B cell (primary cell): Measurements from ENCODE around the gene PTGER2. TPM values are rescaled to one million over a fixed set of nuclear protein-coding genes. Genes with fewer than 3 reads are reported as not detected.

Experiments used
- ATAC-seq: fragments of 200-7000 bp; cut with Tn5 transposase; one replicate; pipeline ENCODE4 v1.10.0; 2021; ENCODE audit warnings: low read depth, mild to moderate bottlenecking, moderate number of reproducible peaks, moderate library complexity
- CTCF ChIA-PET: fragments of 350-600 bp; sonication (Branson Sonifier 250); formaldehyde crosslinking; loops from one replicate; lab custom pipeline; 2021; ENCODE audit warnings: antibody characterized with exemption, inconsistent platforms; lab: Charles Lee
- POLR2A ChIA-PET: fragments of 350-600 bp; sonication (Branson Sonifier 250); formaldehyde crosslinking; loops from one replicate; lab custom pipeline; 2021; ENCODE audit warnings: antibody characterized with exemption; lab: Charles Lee
- DNase-seq: peaks from one replicate; pipeline ENCODE4 v3.0.0; 2013
- H2AFZ ChIP-seq: 2 replicates; pipeline ENCODE4 v1.6.1; 2012; ENCODE audit warnings: mild to moderate bottlenecking, low read depth, low read length; ENCODE audit not compliant: insufficient read depth, poor library complexity, severe bottlenecking
- H3K27ac ChIP-seq, 2 donors: 1 replicate in 1 of 2; 2 replicates in 1 of 2; pipeline ENCODE4 v1.5.1; 2012 to 2013; ENCODE audit warnings: low read length in 2 of 2, mild to moderate bottlenecking in 2 of 2, moderate library complexity in 1 of 2
- H3K27me3 ChIP-seq, 4 experiments: fragments of 200-600 bp in 1 of 4; sonication (generic) in 1 of 4; replicated peaks in 1 of 4; 1 replicate in 2 of 4; 2 replicates in 2 of 4; pipeline versions ENCODE4 v1.6.1 to v1.7.0; 2013 to 2016; ENCODE audit warnings: low read length in 3 of 4, mild to moderate bottlenecking in 2 of 4, mixed read lengths in 1 of 4, moderate library complexity in 1 of 4; ENCODE audit not compliant: insufficient read depth in 4 of 4, control insufficient read depth in 3 of 4; ENCODE audit errors: control extremely low read depth in 1 of 4
- H3K36me3 ChIP-seq, 2 experiments: replicated peaks in 1 of 2; 1 replicate in 1 of 2; 2 replicates in 1 of 2; pipeline versions ENCODE4 v1.6.1 to v1.7.1; 2013; ENCODE audit warnings: low read length in 1 of 2; ENCODE audit not compliant: insufficient read depth in 2 of 2, control insufficient read depth in 1 of 2; ENCODE audit errors: control extremely low read depth in 1 of 2, extremely low read depth in 1 of 2
- H3K4me1 ChIP-seq, 2 donors: fragments of 200-600 bp in 1 of 2; sonication (generic) in 1 of 2; 1 replicate in 1 of 2; 2 replicates in 1 of 2; pipeline versions ENCODE4 v1.5.1 to v1.6.1; 2013 to 2017; ENCODE audit warnings: low read length in 2 of 2; ENCODE audit not compliant: control insufficient read depth in 2 of 2, insufficient read depth in 2 of 2
- H3K4me2 ChIP-seq: replicated peaks from 2 replicates; pipeline ENCODE3; 2012; ENCODE audit warnings: mild to moderate bottlenecking, low read depth, low read length; ENCODE audit not compliant: poor library complexity, severe bottlenecking
- H3K4me3 ChIP-seq, 5 experiments: fragments of 200-600 bp in 1 of 5; sonication (generic) in 1 of 5; 1 replicate in 3 of 5; 2 replicates in 2 of 5; pipeline versions ENCODE4 v1.5.1 to v1.7.0; 2011 to 2016; ENCODE audit warnings: low read length in 4 of 5, mild to moderate bottlenecking in 4 of 5, low read depth in 2 of 5, control low read depth in 1 of 5, moderate library complexity in 1 of 5; ENCODE audit not compliant: insufficient read depth in 1 of 5; ENCODE audit errors: control extremely low read depth in 1 of 5, extremely low read depth in 1 of 5
- H3K79me2 ChIP-seq: fragments of 200-600 bp; sonication (generic); one replicate; pipeline ENCODE4 v1.6.0; 2016; ENCODE audit warnings: low read length; ENCODE audit not compliant: control insufficient read depth, insufficient read depth
- H3K9ac ChIP-seq: fragments of 200-600 bp; sonication (generic); 2 replicates; pipeline ENCODE4 v1.6.1; 2017; ENCODE audit warnings: mild to moderate bottlenecking, low read length, moderate library complexity
- H3K9me3 ChIP-seq, 3 donors: one replicate each; pipeline versions ENCODE4 v1.6.1 to v1.7.1; 2013; ENCODE audit warnings: low read length in 2 of 3; ENCODE audit not compliant: control insufficient read depth in 2 of 3, insufficient read depth in 1 of 3; ENCODE audit errors: control extremely low read depth in 1 of 3
- H4K20me1 ChIP-seq: 2 replicates; pipeline ENCODE4 v1.6.0; 2012; ENCODE audit warnings: mild to moderate bottlenecking, low read length; ENCODE audit not compliant: insufficient read depth, control insufficient read depth, poor library complexity, severe bottlenecking
- H3K27ac Mint-ChIP-seq: one replicate; pipeline ENCODE4 v1.8.0; 2021; ENCODE audit warnings: mixed read lengths
- H3K27me3 Mint-ChIP-seq: one replicate; pipeline ENCODE4 v1.8.0; 2021; ENCODE audit warnings: mixed read lengths
- H3K4me1 Mint-ChIP-seq: one replicate; pipeline ENCODE4 v1.8.0; 2021; ENCODE audit warnings: mixed read lengths
- H3K4me3 Mint-ChIP-seq: one replicate; pipeline ENCODE4 v1.8.0; 2021; ENCODE audit warnings: mixed read lengths
- H3K9me3 Mint-ChIP-seq: one replicate; pipeline ENCODE4 v1.8.0; 2022; ENCODE audit warnings: mixed read lengths; ENCODE audit not compliant: insufficient read depth
- EZH2 ChIP-seq: IDR thresholded peaks from 2 replicates; pipeline ENCODE4 v1.6.1; 2012; ENCODE audit warnings: borderline replicate concordance, low read depth, mild to moderate bottlenecking, moderate library complexity, low read length; ENCODE audit not compliant: insufficient read depth, poor library complexity, severe bottlenecking
- WGBS: methylation state at CpG from one replicate; pipeline ENCODE4 v1.1.5; 2013; ENCODE audit warnings: missing lambda C conversion rate; ENCODE audit not compliant: insufficient coverage; 5-methylcytosine and 5-hydroxymethylcytosine counted together
- intact Hi-C: fragments of 100-400 bp; cut with micrococcal nuclease; formaldehyde crosslinking; loops from one replicate; pipeline ENCODE4 v1.10.0; 2022
- polyA plus RNA-seq: library from polyadenylated mRNA; depleted of rRNA; stranded (reverse); fragments of >200 nt; gene quantifications from 2 replicates; pipeline ENCODE4 v1.2.3, GENCODE V29; 2012
- total RNA-seq, 2 donors: library from RNA; stranded (reverse); fragments of 120-200 nt in 1 of 2; gene quantifications; 1 replicate in 1 of 2; 2 replicates in 1 of 2; pipeline versions ENCODE4 v1.2.3 to v1.2.4, GENCODE V29; 2013 to 2022
- TF ChIP-seq, protein P1 (sequence below): fragments of 200-600 bp; IDR thresholded peaks from one replicate; pipeline ENCODE4 v1.8.0; 2022; ENCODE audit warnings: antibody characterized with exemption, mild to moderate bottlenecking

PTGER2 gene
- total and polyA plus RNA-seq, 2 donors (not counting 1 experiment from before 2014, with no cell fraction given): 0.32 to 0.92 TPM

DNA sequence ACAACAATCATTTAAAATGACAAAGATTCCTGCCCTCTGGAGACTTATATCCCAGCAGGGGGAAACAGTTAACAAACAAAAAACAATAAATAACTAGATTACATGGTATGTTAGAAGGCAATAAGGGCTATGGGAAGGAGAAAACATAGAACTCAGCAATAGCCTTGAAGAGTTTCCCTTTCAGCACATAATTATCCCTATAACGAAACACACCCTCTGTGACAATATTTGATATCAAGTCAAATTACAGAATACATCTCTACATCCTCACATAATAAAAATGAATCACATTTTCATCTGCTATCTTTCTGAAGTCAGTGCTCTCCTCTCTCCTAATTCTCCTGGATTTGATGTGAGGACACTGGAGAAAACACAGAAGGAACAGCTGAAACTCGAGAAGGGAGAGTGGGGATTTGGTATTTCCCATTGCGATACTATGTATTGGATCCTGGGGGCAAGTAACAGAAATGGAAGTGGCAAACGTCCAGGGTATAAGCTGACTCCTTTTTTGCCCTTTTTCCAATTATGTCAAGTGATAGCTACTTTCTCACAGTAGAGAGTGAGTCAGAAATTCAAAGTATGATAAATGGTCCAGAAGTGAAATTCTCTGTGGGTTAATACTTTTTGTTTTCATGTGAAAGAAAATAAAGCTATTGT, 9.7 kb upstream of the PTGER2 start:
- intact Hi-C loops: no loop called here
- DNase-seq (no peak), ATAC-seq (no peak)
- H2AFZ ChIP-seq: no peak overlapping the region
- no peaks in the 10 kb centered on the region for H3K9me3 Mint-ChIP-seq
- H3K36me3 ChIP-seq: no peaks in the 10 kb centered on the region
- no peak overlapping the region for H3K27ac ChIP-seq
- H3K4me2 ChIP-seq: no peak overlapping the region
- no peaks in the 10 kb centered on the region for H3K4me1 Mint-ChIP-seq
- CTCF ChIA-PET: interaction anchor here (1.0 to 1.3 kb wide), 2 partner anchors 10 to 171 kb away, joined by 3 read pairs; partner anchors contain the start of gene PTGER2
- no peak overlapping the region for H3K4me3 ChIP-seq
- H3K27me3 Mint-ChIP-seq: peaks cover 19% of the 10 kb centered on the region
- H3K4me1 ChIP-seq: no peaks in the 10 kb centered on the region
- no CpG with 5 or more reads among the region's 4 CpGs for WGBS
- H3K9ac ChIP-seq: no peak overlapping the region
- no peak overlapping the region for H3K27ac Mint-ChIP-seq
- H3K4me3 Mint-ChIP-seq: no peak overlapping the region
- H3K9me3 ChIP-seq: no peaks in the 10 kb centered on the region
- no peaks in the 10 kb centered on the region for H4K20me1 ChIP-seq
- POLR2A ChIA-PET: no interaction called here
- H3K27me3 ChIP-seq: peaks cover 0 to 4% (median 0%) of the 10 kb centered on the region in 4 experiments
- TF ChIP-seq, protein P1, sequence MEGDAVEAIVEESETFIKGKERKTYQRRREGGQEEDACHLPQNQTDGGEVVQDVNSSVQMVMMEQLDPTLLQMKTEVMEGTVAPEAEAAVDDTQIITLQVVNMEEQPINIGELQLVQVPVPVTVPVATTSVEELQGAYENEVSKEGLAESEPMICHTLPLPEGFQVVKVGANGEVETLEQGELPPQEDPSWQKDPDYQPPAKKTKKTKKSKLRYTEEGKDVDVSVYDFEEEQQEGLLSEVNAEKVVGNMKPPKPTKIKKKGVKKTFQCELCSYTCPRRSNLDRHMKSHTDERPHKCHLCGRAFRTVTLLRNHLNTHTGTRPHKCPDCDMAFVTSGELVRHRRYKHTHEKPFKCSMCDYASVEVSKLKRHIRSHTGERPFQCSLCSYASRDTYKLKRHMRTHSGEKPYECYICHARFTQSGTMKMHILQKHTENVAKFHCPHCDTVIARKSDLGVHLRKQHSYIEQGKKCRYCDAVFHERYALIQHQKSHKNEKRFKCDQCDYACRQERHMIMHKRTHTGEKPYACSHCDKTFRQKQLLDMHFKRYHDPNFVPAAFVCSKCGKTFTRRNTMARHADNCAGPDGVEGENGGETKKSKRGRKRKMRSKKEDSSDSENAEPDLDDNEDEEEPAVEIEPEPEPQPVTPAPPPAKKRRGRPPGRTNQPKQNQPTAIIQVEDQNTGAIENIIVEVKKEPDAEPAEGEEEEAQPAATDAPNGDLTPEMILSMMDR: no peak
- no peak for TF ChIP-seq EZH2
- no peaks in the 10 kb centered on the region for H3K79me2 ChIP-seq

- TF ChIP-seq, protein P1: no peak
- TF ChIP-seq EZH2: no peak
- ChIA-PET CTCF (interaction anchor here (1.0 to 1.3 kb wide), 2 partner anchors 9 to 170 kb away, joined by 3 read pairs; partner anchors contain the start of gene PTGER2), POLR2A (no interaction called here)
- Histone ChIP-seq H3K9ac (no peak overlapping the region), H3K4me1 (no peaks in the 10 kb centered on the region), H4K20me1 (no peaks in the 10 kb centered on the region), H3K4me2 (no peak overlapping the region), H3K4me3 (no peak overlapping the region), H2AFZ (no peak overlapping the region), H3K36me3 (no peaks in the 10 kb centered on the region), H3K79me2 (no peaks in the 10 kb centered on the region), H3K27me3 (peaks cover 0 to 10% (median 0%) of the 10 kb centered on the region in 4 experiments), H3K27ac (no peak overlapping the region), H3K9me3 (no peaks in the 10 kb centered on the region)
- DNase-seq: no peak
- no peaks in the 10 kb centered on the region for H3K9me3 Mint-ChIP-seq
- H3K4me1 Mint-ChIP-seq: no peaks in the 10 kb centered on the region
- H3K27me3 Mint-ChIP-seq: peaks cover 19% of the 10 kb centered on the region
- intact Hi-C loops: no loop called here
- no peak for ATAC-seq
- H3K4me3 Mint-ChIP-seq: no peak overlapping the region
- 95% methylated on average over 3 of the region's 6 CpGs for WGBS
- H3K27ac Mint-ChIP-seq: no peak overlapping the region
These were observed 9.1 kb upstream of the PTGER2 start for GRCh38 chr14:52305014-52305413.
